Measurements from ENCODE around the gene DHRS11. TPM values are rescaled to one million over a fixed set of nuclear protein-coding genes. Genes with fewer than 3 reads are reported as not detected.

The DHRS11 gene
- total RNA-seq, 4 donors from 2014 or later = 10.5 to 19.7 (median 16.9) TPM

DNA sequence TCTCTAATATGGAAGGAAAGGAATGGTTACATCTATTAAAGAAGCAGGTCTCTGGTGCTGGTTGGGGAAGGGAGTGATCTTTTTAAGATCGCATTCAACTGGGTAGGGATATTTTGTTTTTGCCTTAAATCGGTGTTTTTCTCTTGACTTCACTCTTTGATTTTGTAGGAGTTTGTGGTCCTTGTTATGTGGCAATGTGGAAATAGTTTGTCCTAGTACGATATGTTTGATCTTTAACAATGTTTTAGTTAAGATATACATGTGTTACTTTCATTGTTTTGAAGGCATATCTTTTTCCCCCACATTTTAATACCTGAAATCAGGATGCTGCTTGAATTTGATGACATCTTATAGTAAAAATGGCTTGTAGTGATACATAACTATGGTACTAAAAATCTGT is 38.2 kb upstream of the DHRS11 start:
- H3K9me3 ChIP-seq = no peaks in the 10 kb centered on the region
- TF ChIP-seq POLR2A (IDR thresholded peaks at IDR 0.05) (no peak), POLR2AphosphoS5 (IDR thresholded peaks at IDR 0.05) (no peak), EP300 (IDR thresholded peaks at IDR 0.05) (no peak), CTCF (IDR thresholded peaks at IDR 0.05) (no peak)
- DNase-seq (ENCODE audit: low spot score in 2 of 2) = no peak
- H3K4me1 ChIP-seq = peaks cover 46% of the 10 kb centered on the region
- H3K36me3 ChIP-seq = peaks cover 31% of the 10 kb centered on the region
- H3K27ac ChIP-seq = no peak overlapping the region
- H3K4me3 ChIP-seq = no peak overlapping the region
- no peaks in the 10 kb centered on the region for H3K27me3 ChIP-seq
- 82% methylated on average over 3 of the region's 3 CpGs for WGBS

- no peaks in the 10 kb centered on the region for H3K4me1 ChIP-seq
- no peaks in the 10 kb centered on the region for H3K9me3 ChIP-seq
- DNase-seq (ENCODE audit: low spot score in 2 of 2) = no peak
- no peak overlapping the region for H3K4me3 ChIP-seq
- WGBS = 95% methylated on average over 4 of the region's 4 CpGs
- TF ChIP-seq EP300 (IDR thresholded peaks at IDR 0.05) = no peak
- TF ChIP-seq CTCF (IDR thresholded peaks at IDR 0.05) = no peak
- H3K36me3 ChIP-seq = peaks cover 85% of the 10 kb centered on the region
- no peak overlapping the region for H3K27ac ChIP-seq
- no peaks in the 10 kb centered on the region for H3K27me3 ChIP-seq
Observed at GRCh38 chr17:36566081-36566480, 25.6 kb upstream of the DHRS11 start.

DNA sequence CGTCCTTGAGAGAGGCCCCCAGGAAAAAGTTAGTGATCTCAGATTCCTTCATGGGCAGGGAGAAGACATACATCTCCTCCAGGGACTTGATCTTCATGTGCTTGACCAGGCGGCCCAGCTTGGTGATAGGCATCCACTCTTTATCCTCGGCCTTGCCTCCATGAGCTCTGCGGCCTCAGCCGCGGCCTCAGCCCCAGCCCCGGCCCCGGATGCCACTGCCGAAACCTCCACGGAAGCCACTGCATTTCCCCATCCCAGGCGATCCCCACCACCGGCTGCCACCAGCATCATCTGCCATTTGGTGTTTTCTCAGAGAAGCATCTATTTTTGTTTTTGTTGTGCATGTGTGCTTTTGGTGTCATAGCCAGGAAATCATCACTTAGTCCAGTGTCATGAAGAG is 16.7 kb upstream of the DHRS11 start:
- Histone ChIP-seq H3K36me3 (peaks cover 63% of the 10 kb centered on the region), H3K9me3 (no peaks in the 10 kb centered on the region), H3K4me1 (peaks cover 5% of the 10 kb centered on the region), H3K27me3 (no peaks in the 10 kb centered on the region), H3K4me3 (no peak overlapping the region), H3K27ac (no peak overlapping the region)
- WGBS = 91% methylated on average over 12 of the region's 12 CpGs
- DNase-seq (ENCODE audit: low spot score in 2 of 2) = no peak
- no peak for TF ChIP-seq POLR2AphosphoS5 (IDR thresholded peaks at IDR 0.05)
- TF ChIP-seq POLR2A (IDR thresholded peaks at IDR 0.05) = no peak
- TF ChIP-seq CTCF (IDR thresholded peaks at IDR 0.05) = no peak
- no peak for TF ChIP-seq EP300 (IDR thresholded peaks at IDR 0.05)

GRCh38 chr17:36576793-36577192 is 14.9 kb upstream of the DHRS11 start:
- WGBS = 57% methylated on average over 2 of the region's 2 CpGs
- no peak for DNase-seq (ENCODE audit: low spot score in 2 of 2)
- Histone ChIP-seq H3K27me3 (no peaks in the 10 kb centered on the region), H3K27ac (no peak overlapping the region), H3K36me3 (peaks cover 63% of the 10 kb centered on the region), H3K4me3 (no peak overlapping the region), H3K4me1 (peaks cover 5% of the 10 kb centered on the region), H3K9me3 (no peaks in the 10 kb centered on the region)
- TF ChIP-seq CTCF (IDR thresholded peaks at IDR 0.05) (no peak), EP300 (IDR thresholded peaks at IDR 0.05) (no peak), POLR2A (IDR thresholded peaks at IDR 0.05) (no peak), POLR2AphosphoS5 (IDR thresholded peaks at IDR 0.05) (no peak)

- TF ChIP-seq POLR2AphosphoS5 (IDR thresholded peaks at IDR 0.05) = no peak
- TF ChIP-seq EP300 (IDR thresholded peaks at IDR 0.05) = no peak
- no peak for TF ChIP-seq POLR2A (IDR thresholded peaks at IDR 0.05)
- TF ChIP-seq CTCF (IDR thresholded peaks at IDR 0.05) = no peak
- Histone ChIP-seq H3K4me3 (no peak overlapping the region), H3K4me1 (peaks cover 5% of the 10 kb centered on the region), H3K27me3 (no peaks in the 10 kb centered on the region), H3K27ac (no peak overlapping the region), H3K9me3 (no peaks in the 10 kb centered on the region), H3K36me3 (peaks cover 69% of the 10 kb centered on the region)
- 92% methylated on average over 2 of the region's 2 CpGs for WGBS
- no peak for DNase-seq (ENCODE audit: low spot score in 2 of 2)
Observed at GRCh38 chr17:36578671-36579070, 13.0 kb upstream of the DHRS11 start.
